LNCaP clone FGC (cell line): ENCODE results near the gene CCSER1.

Experiments used
- DNase-seq: peaks from one replicate; pipeline ENCODE4 v3.0.0-alpha.2; 2011; ENCODE audit warnings: low read depth
- H3K4me3 ChIP-seq: 2 replicates; pipeline ENCODE4 v1.5.1; 2011; ENCODE audit warnings: mild to moderate bottlenecking, low read depth, low read length, control low read depth
- TF ChIP-seq, protein P1 (sequence below): IDR thresholded peaks from 2 replicates; pipeline ENCODE4 v1.5.1; 2012; ENCODE audit warnings: mild to moderate bottlenecking; ENCODE audit not compliant: control insufficient read depth, insufficient read depth; ENCODE audit errors: extremely low read depth

Gene CCSER1

DNA sequence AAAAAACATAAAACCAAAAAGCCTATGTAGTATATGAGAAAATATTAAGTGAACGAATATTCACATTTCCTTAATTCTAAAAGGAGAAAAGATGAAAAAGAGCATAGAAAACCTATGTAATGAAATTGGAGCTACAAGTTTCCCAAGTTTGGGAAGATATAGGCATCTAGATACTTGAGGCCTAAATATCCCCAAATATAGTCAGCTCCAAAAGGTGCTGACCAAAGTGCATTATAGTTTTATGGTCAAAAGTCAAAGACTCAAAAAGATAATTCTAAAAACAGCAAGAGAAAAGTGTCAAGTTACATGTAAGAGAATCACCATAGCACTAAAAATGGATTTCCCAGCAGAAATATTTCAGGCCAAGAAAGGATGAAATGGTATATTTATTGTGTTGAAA, 1502.9 kb downstream of the CCSER1 start:
- DNase-seq = no peak
- TF ChIP-seq, protein P1, sequence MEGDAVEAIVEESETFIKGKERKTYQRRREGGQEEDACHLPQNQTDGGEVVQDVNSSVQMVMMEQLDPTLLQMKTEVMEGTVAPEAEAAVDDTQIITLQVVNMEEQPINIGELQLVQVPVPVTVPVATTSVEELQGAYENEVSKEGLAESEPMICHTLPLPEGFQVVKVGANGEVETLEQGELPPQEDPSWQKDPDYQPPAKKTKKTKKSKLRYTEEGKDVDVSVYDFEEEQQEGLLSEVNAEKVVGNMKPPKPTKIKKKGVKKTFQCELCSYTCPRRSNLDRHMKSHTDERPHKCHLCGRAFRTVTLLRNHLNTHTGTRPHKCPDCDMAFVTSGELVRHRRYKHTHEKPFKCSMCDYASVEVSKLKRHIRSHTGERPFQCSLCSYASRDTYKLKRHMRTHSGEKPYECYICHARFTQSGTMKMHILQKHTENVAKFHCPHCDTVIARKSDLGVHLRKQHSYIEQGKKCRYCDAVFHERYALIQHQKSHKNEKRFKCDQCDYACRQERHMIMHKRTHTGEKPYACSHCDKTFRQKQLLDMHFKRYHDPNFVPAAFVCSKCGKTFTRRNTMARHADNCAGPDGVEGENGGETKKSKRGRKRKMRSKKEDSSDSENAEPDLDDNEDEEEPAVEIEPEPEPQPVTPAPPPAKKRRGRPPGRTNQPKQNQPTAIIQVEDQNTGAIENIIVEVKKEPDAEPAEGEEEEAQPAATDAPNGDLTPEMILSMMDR = no peak
- H3K4me3 ChIP-seq = no peak overlapping the region

DNA sequence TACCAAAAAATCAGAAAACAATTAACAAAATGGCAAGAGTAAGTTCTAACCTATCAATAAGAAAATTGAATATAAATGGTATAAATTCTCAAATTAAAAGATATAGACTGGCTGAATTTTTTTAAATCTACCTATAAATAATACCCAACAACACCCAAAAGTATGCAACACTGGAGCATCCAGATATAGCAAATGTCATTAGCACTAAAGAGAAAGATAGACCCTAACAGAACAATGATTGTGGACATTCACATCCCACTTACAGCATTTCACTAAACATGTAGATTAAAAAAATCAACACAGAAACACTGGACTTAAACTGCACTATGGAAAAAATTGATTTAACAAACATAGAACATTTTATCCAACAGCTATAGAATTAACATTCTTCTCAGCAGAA, 1503.6 kb downstream of the CCSER1 start:
- no peak overlapping the region for H3K4me3 ChIP-seq
- TF ChIP-seq, protein P1 = no peak
- DNase-seq = no peak

DNA sequence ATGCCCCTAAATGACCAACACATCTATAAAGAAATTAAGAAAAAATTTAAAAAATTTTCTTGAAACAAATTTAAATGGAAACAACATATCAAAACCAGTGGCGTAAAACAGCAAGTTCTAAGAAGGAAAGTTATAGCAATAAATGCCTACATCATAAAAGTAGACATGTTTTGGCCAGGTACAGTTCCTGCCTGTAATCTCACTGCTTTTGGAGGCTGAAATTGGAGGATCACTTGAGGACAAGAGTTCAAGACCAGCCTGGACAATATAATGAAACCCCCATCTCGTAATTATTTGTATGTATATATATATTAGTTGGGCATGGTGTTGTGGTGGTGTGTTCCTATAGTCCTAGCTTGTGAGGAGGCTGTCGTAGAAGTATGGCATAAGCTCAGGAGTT, 1504.1 kb downstream of the CCSER1 start:
- no peak for DNase-seq
- TF ChIP-seq, protein P1 = no peak
- H3K4me3 ChIP-seq = no peak overlapping the region

DNA sequence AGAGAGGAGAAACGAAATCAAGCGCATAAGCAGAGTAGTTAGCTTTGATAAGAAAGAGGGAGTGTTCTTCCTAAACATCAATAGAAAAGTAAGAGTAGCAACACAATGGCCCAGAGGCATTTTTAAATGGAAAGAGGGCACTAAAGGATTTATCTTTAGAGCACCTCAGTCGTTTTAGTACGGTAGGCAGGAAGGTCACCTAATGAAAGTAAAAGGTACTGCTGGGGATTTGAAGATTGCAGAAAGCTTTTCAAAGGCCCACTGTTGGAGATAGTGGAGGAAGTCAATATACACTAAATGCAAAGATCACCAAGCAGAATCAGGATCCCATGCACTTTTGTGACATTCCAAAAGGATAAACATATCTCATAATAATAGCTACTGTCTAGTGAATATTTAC, 1508.9 kb downstream of the CCSER1 start:
- no peak overlapping the region for H3K4me3 ChIP-seq
- TF ChIP-seq, protein P1 = no peak
- no peak for DNase-seq
